Activated T-cell treated with anti-CD3 and anti-CD28 coated beads for 24 hours (primary cell): ENCODE data around the gene ZMYND11.

Experiments
- DNase-seq: peaks from one replicate; pipeline ENCODE4 v3.0.0-alpha.2; 2020; ENCODE audit warnings: low read depth

Gene ZMYND11

GRCh38 chr10:135132-135600 is at the start of gene ZMYND11:
Gene ZMYND11 (plus strand): TSS chr10:135455. CDS start chr10:180013, 44,558 bp downstream.
- DNase-seq: peak; percentile 61

GRCh38 chr10:86031-86430 is 49.2 kb upstream of the ZMYND11 start:
- no peak for DNase-seq

GRCh38 chr10:87177-88080 is 47.8 kb upstream of the ZMYND11 start:
- DNase-seq: no peak

GRCh38 chr10:88253-88652 is 47.0 kb upstream of the ZMYND11 start:
- DNase-seq: no peak

GRCh38 chr10:89248-89647 is 46.0 kb upstream of the ZMYND11 start:
- no peak for DNase-seq

GRCh38 chr10:90161-90560 is 45.1 kb upstream of the ZMYND11 start:
- no peak for DNase-seq

- DNase-seq: no peak
These were observed 43.9 kb upstream of the ZMYND11 start for GRCh38 chr10:91313-91712.

- DNase-seq: no peak
These were observed 43.1 kb upstream of the ZMYND11 start for GRCh38 chr10:92153-92552.

- DNase-seq: no peak
These were observed 42.4 kb upstream of the ZMYND11 start for GRCh38 chr10:92846-93245.

GRCh38 chr10:94613-95012 is 40.6 kb upstream of the ZMYND11 start:
- DNase-seq: no peak

- DNase-seq: no peak
These were observed 39.7 kb upstream of the ZMYND11 start for GRCh38 chr10:95356-96115.

- no peak for DNase-seq
These were observed 38.8 kb upstream of the ZMYND11 start for GRCh38 chr10:96466-96865.

- DNase-seq: no peak
These were observed 30.8 kb upstream of the ZMYND11 start for GRCh38 chr10:104416-104815.

GRCh38 chr10:104862-105565 is 30.2 kb upstream of the ZMYND11 start:
- no peak for DNase-seq

GRCh38 chr10:105806-106205 is 29.4 kb upstream of the ZMYND11 start:
- DNase-seq: no peak

GRCh38 chr10:106740-107139 is 28.5 kb upstream of the ZMYND11 start:
- DNase-seq: no peak

- DNase-seq: no peak
These were observed 23.0 kb upstream of the ZMYND11 start for GRCh38 chr10:112246-112645.

GRCh38 chr10:124874-125273 is 10.4 kb upstream of the ZMYND11 start:
- DNase-seq: no peak

GRCh38 chr10:127612-128432 is 7.4 kb upstream of the ZMYND11 start:
- DNase-seq: no peak

GRCh38 chr10:129810-130209 is 5.4 kb upstream of the ZMYND11 start:
- DNase-seq: no peak
